Measurements from ENCODE around the gene C6orf52.

- TF ChIP-seq POLR2AphosphoS5 (IDR thresholded peaks at IDR 0.05; ENCODE audit: low read depth, low read length) (no peak), SIN3A (IDR thresholded peaks at IDR 0.05; ENCODE audit: low read depth) (no peak), CTCF (IDR thresholded peaks at IDR 0.05 in 2 of 3, conservative IDR thresholded peaks at IDR 0.05 in 1 of 3; ENCODE audit: borderline replicate concordance in 1 of 3, insufficient read depth in 1 of 3, low read depth in 2 of 3, low read length in 2 of 3) (no peak), POLR2A (IDR thresholded peaks at IDR 0.05; ENCODE audit: borderline replicate concordance, extremely low read depth, insufficient read depth, insufficient read length) (no peak)
Observed at GRCh38 chr6:10630178-10630577, 64.2 kb downstream of the C6orf52 start.

All from HCT116 (cell line).